Measurements from ENCODE around the gene ST7.

GRCh38 chr7:117085275-117085674 lies 132.0 kb downstream of the ST7 start:
- TF ChIP-seq CTCF (conservative IDR thresholded peaks at IDR 0.05 in 1 of 2, IDR thresholded peaks at IDR 0.05 in 1 of 2; ENCODE audit: extremely low read depth in 1 of 2, insufficient read depth in 1 of 2, low read depth in 1 of 2, low read length in 2 of 2) (no peak), EZH2 (IDR thresholded peaks at IDR 0.05; ENCODE audit: borderline replicate concordance, low read length) (no peak)

Data from mammary epithelial cell (primary cell).